Calu3 (cell line): Measurements from ENCODE around the gene WSCD2. TPM values are rescaled to one million over a fixed set of nuclear protein-coding genes. Genes with fewer than 3 reads are reported as not detected.

Source experiments
- BruUV-seq: library from RNA; stranded (reverse); fragments of 400-500 nt; replicated peaks from 2 replicates; lab custom pipeline; 2021; lab: Mats Ljungman, UMichigan
- CTCF ChIA-PET: fragments of 300-600 bp; sonication (Branson Sonifier 250); formaldehyde crosslinking; loops from one replicate; lab custom pipeline; 2022; ENCODE audit warnings: antibody characterized with exemption; lab: Charles Lee
- DNase-seq: peaks from one replicate; pipeline ENCODE4 v3.0.0; 2022
- H3K27ac Mint-ChIP-seq: one replicate; pipeline ENCODE4 v1.8.0; 2022; ENCODE audit warnings: mixed read lengths; ENCODE audit not compliant: unreplicated experiment
- H3K27me3 Mint-ChIP-seq: one replicate; pipeline ENCODE4 v1.8.0; 2022; ENCODE audit warnings: mixed read lengths; ENCODE audit not compliant: unreplicated experiment
- H3K36me3 Mint-ChIP-seq: one replicate; pipeline ENCODE4 v1.8.0; 2022; ENCODE audit warnings: mild to moderate bottlenecking, moderate library complexity, mixed read lengths; ENCODE audit not compliant: insufficient read depth, unreplicated experiment
- H3K4me1 Mint-ChIP-seq: one replicate; pipeline ENCODE4 v1.8.0; 2022; ENCODE audit warnings: mild to moderate bottlenecking, low read depth, mixed read lengths; ENCODE audit not compliant: unreplicated experiment
- H3K4me3 Mint-ChIP-seq: one replicate; pipeline ENCODE4 v1.8.0; 2022; ENCODE audit warnings: mild to moderate bottlenecking, low read depth, moderate library complexity, mixed read lengths; ENCODE audit not compliant: unreplicated experiment
- H3K9me3 Mint-ChIP-seq: one replicate; pipeline ENCODE4 v1.8.0; 2022; ENCODE audit warnings: low read depth, mixed read lengths; ENCODE audit not compliant: unreplicated experiment
- CTCF ChIP-seq: fragments of 200-600 bp; IDR thresholded peaks from one replicate; pipeline ENCODE4 v1.8.0; 2022; ENCODE audit warnings: antibody characterized with exemption; ENCODE audit not compliant: unreplicated experiment
- intact Hi-C: fragments of 100-400 bp; cut with micrococcal nuclease; formaldehyde crosslinking; loops from one replicate; pipeline ENCODE4 v1.10.0; 2022; ENCODE audit not compliant: unreplicated experiment
- total RNA-seq: library from RNA; stranded (reverse); gene quantifications from 2 replicates; pipeline ENCODE4 v1.2.3, GENCODE V29; 2022

Gene WSCD2
- total RNA-seq, 1 experiment from 2014 or later: not detected

- Mint-ChIP-seq H3K27me3 (peaks cover 39% of the 10 kb centered on the region), H3K4me3 (no peak overlapping the region), H3K36me3 (no peaks in the 10 kb centered on the region), H3K9me3 (no peaks in the 10 kb centered on the region), H3K4me1 (no peaks in the 10 kb centered on the region), H3K27ac (no peak overlapping the region)
- CTCF ChIA-PET: interaction anchor here (0.7 kb wide), 1 partner anchor 331 kb away, joined by 7 read pairs; no protein-coding TSS in a partner anchor
- no TSS peak for BruUV-seq
- no peak for TF ChIP-seq CTCF
- intact Hi-C loops: no loop called here
- no peak for DNase-seq
Observed at GRCh38 chr12:108173160-108173559, 44.1 kb downstream of the WSCD2 start.

- CTCF ChIA-PET: interaction anchor here (1.4 kb wide), 1 partner anchor 181 kb away, joined by 3 read pairs; no protein-coding TSS in a partner anchor
- intact Hi-C loops: no loop called here
- TF ChIP-seq CTCF: no peak
- no peak for DNase-seq
- Mint-ChIP-seq H3K36me3 (no peaks in the 10 kb centered on the region), H3K27ac (no peak overlapping the region), H3K4me3 (no peak overlapping the region), H3K27me3 (peaks cover 31% of the 10 kb centered on the region), H3K9me3 (no peaks in the 10 kb centered on the region), H3K4me1 (no peaks in the 10 kb centered on the region)
- BruUV-seq: no TSS peak
Observed at GRCh38 chr12:108173892-108174291, 44.8 kb downstream of the WSCD2 start.

GRCh38 chr12:108174641-108175040 lies 45.6 kb downstream of the WSCD2 start:
- H3K36me3 Mint-ChIP-seq: no peaks in the 10 kb centered on the region
- intact Hi-C loops: no loop called here
- DNase-seq: no peak
- peaks cover 25% of the 10 kb centered on the region for H3K27me3 Mint-ChIP-seq
- CTCF ChIA-PET: interaction anchor here (0.6 to 1.4 kb wide), 2 partner anchors 182 to 282 kb away, joined by 3 to 6 read pairs; no protein-coding TSS in a partner anchor
- no TSS peak for BruUV-seq
- H3K27ac Mint-ChIP-seq: no peak overlapping the region
- no peak overlapping the region for H3K4me3 Mint-ChIP-seq
- TF ChIP-seq CTCF: no peak
- no peaks in the 10 kb centered on the region for H3K4me1 Mint-ChIP-seq
- H3K9me3 Mint-ChIP-seq: no peaks in the 10 kb centered on the region

- intact Hi-C loops: no loop called here
- Mint-ChIP-seq H3K27me3 (peaks cover 25% of the 10 kb centered on the region), H3K4me3 (no peak overlapping the region), H3K9me3 (no peaks in the 10 kb centered on the region), H3K36me3 (no peaks in the 10 kb centered on the region), H3K27ac (no peak overlapping the region), H3K4me1 (no peaks in the 10 kb centered on the region)
- no peak for TF ChIP-seq CTCF
- DNase-seq: no peak
- no TSS peak for BruUV-seq
- CTCF ChIA-PET: interaction anchor here (1.4 kb wide), 1 partner anchor 182 kb away, joined by 3 read pairs; no protein-coding TSS in a partner anchor
Observed at GRCh38 chr12:108175310-108175709, 46.2 kb downstream of the WSCD2 start.
